ENCODE measurements around the gene CAMK2N1.

Gene CAMK2N1

DNA sequence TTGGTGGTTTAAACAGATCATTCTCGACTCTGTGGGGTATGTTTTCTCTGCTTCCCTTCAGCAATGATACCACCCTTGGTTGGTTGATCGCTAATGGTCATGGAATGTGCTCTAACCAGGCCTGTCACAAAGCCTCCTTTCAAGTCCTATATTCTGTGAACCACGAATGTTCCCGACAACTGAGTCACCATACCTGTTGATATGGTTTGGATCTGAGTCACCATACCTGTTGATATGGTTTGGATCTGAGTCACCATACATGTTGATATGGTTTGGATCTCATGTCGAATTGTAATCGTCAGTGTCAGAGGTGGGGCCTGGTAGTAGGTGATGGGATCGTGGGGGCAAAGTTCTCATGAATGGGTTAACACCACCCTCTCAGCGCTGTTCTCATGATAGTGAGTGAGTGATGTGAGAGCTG, 10.2 kb upstream of the CAMK2N1 start:
- FAIRE-seq = no peak

DNA sequence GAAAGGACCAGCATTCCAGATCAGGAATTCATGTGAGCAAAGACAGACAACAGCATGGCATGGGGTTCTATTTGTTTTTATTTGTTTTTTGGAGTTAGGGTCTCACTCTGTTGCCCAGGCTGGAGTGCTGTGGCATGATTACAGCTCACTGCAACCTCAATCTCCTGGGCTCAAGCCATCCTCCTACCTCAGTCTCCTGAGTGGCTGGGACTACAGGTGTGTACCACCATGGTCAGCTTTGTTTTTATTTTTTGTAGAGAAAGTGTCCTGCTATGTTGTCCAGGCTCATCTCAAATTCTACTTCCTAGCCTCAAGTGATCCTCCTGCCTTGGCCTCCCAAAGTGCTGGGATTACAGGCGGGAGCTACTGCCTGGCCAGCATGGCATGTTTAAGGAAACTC, 9.7 kb upstream of the CAMK2N1 start:
- no peak for FAIRE-seq

GRCh38 chr1:20494609-20495311, 8.8 kb upstream of the CAMK2N1 start:
- no peak for FAIRE-seq

DNA sequence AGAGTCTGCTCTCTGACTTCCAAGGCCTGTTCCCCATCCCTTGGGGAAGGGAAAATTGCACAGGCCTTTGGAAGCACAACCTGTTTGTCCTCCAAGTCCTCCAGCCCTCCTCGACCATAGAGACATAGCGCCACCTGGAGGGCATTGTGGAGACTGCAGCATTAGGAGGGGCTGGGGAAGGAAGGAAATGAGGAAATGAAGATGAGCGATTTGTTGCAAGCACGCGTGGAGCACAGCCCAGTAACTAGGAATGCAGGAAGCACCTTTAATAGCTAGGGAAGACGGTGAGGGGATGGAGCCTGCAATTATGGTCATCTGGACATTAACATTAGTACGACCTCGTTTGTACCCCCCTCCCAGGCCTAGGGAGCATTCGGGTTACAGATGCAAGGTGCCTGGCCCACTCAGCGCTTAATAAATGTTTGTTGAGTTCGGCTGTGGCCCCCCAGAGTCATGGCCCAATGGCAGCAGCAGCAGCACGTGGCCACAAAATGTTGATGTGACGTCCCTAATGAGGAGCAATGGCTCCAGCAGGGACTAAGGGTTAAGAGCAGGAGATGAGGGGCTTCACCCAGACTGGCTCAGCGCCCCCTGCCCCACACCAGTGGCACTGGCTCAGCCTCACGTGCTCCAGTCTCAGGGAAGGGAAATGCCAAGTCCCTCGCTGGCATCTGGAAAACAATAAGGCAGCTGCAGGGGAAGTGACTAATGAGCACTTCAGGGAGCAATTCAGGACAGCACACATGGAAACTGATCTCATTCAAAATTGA, 8.0 kb upstream of the CAMK2N1 start:
- peak; percentile 92 for FAIRE-seq

- no peak for FAIRE-seq
Measured at GRCh38 chr1:20493309-20493708, 7.3 kb upstream of the CAMK2N1 start.

DNA sequence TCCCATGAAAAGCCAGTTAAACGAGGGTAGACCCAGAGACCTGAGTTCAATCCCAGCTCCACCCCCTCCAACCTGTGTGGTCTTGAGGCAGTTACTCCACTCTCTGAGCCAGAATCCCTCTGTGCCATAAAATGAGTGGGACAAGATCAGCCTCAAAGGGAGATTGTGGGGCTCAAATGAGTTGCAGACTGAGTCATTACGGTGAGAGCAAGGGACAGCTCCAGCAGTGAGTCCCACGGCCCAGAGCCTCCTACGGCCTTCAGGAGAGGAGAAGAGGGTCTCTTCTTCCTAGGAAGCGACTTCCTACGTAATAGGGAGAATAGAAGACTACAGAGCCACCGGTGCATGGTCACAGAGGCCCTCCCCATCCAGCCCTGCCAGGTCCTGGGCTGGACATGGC, 6.7 kb upstream of the CAMK2N1 start:
- FAIRE-seq = no peak

- no peak for FAIRE-seq
Measured at GRCh38 chr1:20491866-20492265, 5.9 kb upstream of the CAMK2N1 start.

DNA sequence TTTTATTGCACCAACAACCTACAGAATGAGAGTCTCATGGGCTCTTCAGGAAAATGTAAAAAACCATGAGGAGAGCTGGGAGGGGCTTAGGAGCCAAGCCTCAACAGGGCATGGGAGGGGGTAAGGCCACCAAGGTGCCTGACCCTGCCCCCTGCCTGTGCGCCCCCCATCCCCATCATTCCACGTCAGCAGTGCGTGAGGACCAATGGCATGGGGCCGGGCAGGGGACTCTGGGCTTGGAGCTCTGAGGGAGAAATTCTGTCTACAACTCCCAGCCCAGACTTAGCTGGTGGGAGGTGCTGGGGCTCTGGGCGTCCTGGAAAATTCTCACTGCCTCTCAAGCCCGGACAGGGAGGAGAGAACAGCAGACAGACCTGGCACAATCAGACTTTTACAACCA, 5.2 kb upstream of the CAMK2N1 start:
- FAIRE-seq = no peak

GRCh38 chr1:20487236-20487590, 1.2 kb upstream of the CAMK2N1 start:
- FAIRE-seq = no peak

- FAIRE-seq = no peak
Measured at GRCh38 chr1:20486457-20487235, 636 bp upstream of the CAMK2N1 start.

DNA sequence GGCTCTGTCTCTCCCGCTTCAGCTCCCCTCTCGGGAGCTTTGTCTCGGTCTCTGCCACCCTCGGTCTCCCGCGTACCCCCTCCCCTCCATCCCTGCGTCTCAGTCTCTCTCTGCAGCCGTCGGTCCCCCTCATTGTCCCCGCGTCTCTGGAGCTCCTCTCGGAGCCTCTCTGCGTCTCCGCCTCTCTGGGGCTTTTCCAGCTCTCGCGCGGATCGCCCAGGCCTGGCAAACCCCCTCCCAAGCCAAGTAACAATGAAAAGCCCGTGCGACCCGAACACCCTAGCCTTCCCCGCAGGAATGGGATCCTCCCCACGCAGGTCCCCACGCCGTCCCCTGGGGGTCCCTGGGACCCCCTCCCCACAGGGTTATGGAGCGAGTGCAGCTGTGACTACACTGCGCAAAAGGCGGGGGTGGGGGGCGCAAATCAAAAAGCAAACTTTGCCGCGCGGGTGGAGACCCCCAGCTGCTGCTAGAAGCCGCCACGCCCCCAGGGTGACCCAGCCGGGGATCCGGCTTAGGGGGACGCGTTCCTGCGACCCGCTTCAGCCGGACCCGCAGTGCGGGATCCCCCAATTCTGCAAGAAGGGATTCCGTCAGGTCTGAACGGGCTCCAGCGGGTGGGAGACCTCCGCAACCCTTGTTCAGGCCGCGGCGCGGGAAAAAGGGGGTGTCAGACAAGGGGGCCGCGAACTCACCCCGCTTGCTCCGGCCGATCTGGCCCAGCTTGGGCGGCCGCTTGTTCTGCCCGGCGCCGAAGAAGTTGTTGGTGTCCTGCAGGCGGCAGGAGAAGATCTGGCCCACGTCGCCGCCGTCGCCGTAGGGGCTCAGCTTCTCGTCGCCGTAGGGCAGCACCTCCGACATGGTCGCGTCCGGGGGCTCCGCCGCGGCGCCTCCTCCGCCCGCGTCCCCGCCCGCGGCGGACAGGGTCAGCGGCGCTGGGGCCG, 1.2 kb downstream of the CAMK2N1 start:
- FAIRE-seq = no peak

DNA sequence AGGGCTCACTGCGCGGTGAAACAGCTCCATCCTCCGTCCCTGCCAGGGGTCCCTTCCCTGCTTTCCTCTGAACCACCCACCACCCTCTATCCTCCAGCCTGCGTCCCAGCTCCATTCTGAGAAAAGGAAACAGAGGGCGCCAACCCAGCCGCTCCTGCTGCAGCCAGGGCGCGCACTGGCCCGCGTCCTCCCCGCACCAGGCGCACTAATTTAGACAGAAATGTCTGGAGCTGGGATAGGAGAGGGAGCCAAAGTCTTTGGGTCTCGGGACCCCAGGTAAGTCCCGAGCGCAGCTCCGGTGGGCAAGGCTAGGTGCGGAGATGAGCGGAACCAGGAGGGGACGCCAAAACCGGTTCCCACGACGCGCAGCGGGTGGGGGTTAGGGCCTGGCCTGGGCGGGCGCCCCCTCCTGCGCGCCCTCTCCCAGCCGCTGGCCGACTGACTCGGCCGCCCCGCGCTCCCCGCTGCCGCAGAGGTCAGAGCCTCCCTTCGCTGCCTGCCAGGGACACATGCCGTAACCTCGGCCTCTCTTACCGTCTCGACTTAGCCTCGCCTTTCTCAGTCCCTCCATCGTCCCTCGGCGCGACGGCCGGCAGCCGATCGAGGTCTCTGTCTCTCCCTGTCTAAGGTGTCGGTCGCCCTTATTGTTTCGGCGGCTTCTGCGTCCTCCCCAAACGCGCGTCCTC, 2.0 kb downstream of the CAMK2N1 start:
- FAIRE-seq = no peak

DNA sequence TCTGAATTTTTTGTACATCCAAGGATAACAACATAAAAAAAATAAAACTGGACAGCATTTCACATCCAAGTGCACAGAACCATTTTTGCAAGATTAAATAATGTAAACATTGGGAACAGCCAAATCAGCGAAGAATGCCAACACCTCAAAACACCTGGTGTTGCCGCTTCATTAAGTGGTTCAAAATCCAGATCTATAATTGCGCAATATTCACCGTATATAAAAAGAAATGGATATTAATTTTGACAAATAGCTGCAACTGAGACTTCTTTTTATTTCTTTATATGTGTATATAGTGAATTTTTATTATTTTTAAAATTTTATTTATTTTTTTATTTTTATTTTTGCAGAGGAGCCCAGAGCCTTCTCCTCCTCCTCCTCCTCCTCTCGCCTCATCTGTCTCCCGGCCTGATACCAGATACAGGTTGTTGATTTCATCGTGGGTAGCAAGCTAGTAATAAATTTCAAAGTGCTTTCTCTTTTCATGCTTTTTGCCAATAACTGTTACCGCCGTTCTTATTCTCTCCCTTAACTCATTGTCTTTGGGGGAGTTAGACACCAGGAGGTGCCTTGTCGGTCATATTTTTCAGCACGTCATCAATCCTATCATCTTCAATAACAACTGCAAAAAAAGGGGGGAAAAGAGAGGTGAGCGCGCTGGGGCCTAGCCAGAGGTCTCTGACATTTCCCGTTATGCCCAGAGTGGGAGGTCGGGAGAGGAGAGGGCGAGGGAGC, 2.7 kb downstream of the CAMK2N1 start:
- FAIRE-seq = no peak

GRCh38 chr1:20481643-20482498, 4.1 kb downstream of the CAMK2N1 start:
- no peak for FAIRE-seq

DNA sequence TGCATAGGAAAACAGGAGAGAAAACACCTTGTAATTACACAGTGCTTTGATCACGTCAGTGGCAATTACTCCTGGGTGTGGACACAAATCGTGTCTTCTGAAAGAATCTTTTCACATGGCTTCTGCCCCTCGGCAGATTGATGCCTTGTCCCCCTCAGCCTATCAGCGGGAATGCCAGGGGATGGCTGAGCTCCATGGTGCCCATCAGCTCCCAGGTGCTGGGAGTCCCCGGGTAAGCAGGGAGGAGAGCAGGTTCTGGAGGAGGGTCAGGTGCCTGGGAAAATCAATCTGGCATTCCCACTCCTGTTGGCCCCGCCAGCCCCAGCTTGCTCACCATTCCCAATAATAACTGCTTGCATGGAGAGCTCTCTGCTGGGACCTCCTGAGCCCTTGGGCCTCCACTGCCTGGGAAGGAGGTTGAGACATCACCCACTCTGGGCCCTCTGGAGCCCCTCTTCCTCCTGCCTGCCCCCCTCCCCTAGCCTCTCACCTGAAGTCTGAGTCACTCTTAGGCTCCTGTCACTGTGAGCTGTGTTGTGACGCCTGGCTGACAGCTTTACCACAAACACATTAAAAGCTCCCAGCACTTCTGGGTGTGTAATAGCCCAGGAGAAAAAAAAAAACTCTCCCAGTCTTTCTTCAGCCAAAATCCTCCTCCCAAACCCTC, 4.9 kb downstream of the CAMK2N1 start:
- FAIRE-seq = no peak

- FAIRE-seq = no peak
Measured at GRCh38 chr1:20480243-20480944, 5.6 kb downstream of the CAMK2N1 start.

DNA sequence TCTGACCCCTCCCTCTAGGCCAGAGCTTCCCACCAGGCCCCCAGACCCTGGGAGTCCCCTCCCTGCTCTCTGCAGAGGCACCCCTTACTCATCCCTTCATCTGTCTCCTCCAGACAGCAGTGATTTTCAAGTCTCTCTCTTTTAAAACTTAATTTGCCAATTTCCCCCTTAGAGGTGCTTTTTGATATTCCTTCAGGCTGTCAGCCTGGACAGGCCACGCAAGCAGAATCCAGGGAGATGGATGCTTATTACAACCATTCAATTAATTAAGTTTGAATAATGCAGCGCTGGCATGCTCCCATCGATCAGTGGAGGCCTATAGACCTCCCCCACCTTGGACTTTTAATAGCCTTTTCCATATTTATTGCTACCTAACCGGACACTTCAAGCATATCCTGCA, 6.2 kb downstream of the CAMK2N1 start:
- FAIRE-seq = no peak

DNA sequence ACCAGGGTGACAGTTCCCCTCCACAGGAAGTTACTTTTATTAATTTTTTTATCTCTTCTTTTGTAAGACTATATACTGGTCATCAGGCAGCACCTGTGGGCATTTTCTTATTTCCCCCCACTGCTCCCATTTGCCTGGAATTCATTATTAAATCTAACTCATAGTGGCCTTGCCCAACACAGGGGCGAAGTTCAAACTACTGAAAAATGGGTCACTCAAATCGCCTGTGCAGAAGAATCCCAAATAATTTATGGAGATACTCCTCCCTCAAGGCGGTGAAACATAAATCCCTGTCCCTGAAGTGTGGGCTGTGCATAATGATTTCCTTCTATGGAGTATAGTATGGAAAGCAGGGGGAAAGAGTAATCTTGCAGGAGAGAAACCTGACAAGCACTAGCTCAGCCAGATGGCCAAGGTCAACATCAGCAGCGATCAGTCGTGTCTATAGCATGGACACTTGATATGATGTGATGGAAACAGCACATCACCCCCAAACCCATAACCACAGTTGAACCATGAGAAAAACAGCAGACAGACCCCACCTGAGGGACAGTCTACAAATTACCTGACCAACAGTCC, 7.9 kb downstream of the CAMK2N1 start:
- FAIRE-seq = no peak

Measured in G401.6 (cell line).